H9 (cell line): ENCODE results near the gene SPATA20. TPM values are rescaled to one million over a fixed set of nuclear protein-coding genes. Genes with fewer than 3 reads are reported as not detected.

Source experiments
- DNase-seq: peaks from one replicate; pipeline ENCODE4 v3.0.0-alpha.2; 2017
- H2AFZ ChIP-seq: one replicate; pipeline ENCODE4 v1.6.1; 2013; ENCODE audit warnings: mild to moderate bottlenecking, low read length, control low read depth, moderate library complexity
- H2AK5ac ChIP-seq: 2 replicates; pipeline ENCODE4 v1.6.1; 2013; ENCODE audit warnings: low read length, control low read depth, mixed read lengths; ENCODE audit not compliant: insufficient read length
- H2BK120ac ChIP-seq: one replicate; pipeline ENCODE4 v1.6.1; 2013; ENCODE audit warnings: low read depth, mild to moderate bottlenecking, low read length, control low read depth, inconsistent platforms; ENCODE audit not compliant: poor library complexity, severe bottlenecking
- H2BK12ac ChIP-seq: 2 replicates; pipeline ENCODE4 v1.6.1; 2013; ENCODE audit warnings: low read length, control low read depth, mixed read lengths, low read depth; ENCODE audit not compliant: insufficient read length
- H2BK15ac ChIP-seq: 2 replicates; pipeline ENCODE4 v1.6.1; 2013; ENCODE audit warnings: low read depth, low read length, control low read depth
- H2BK20ac ChIP-seq: one replicate; pipeline ENCODE4 v1.6.1; 2013; ENCODE audit warnings: low read depth, mild to moderate bottlenecking, low read length, control low read depth, inconsistent platforms; ENCODE audit not compliant: poor library complexity, severe bottlenecking
- H2BK5ac ChIP-seq: 2 replicates; pipeline ENCODE4 v1.6.1; 2013; ENCODE audit warnings: low read length, control low read depth, mixed read lengths; ENCODE audit not compliant: insufficient read length
- H3K14ac ChIP-seq: 2 replicates; pipeline ENCODE4 v1.6.1; 2013; ENCODE audit warnings: low read length, control low read depth; ENCODE audit not compliant: insufficient read depth
- H3K18ac ChIP-seq: 2 replicates; pipeline ENCODE4 v1.6.1; 2013; ENCODE audit warnings: low read depth, mild to moderate bottlenecking, mixed read lengths, low read length, control low read depth; ENCODE audit not compliant: insufficient read length
- H3K23ac ChIP-seq: 2 replicates; pipeline ENCODE4 v1.6.1; 2013; ENCODE audit warnings: low read length, control low read depth, mixed read lengths, low read depth; ENCODE audit not compliant: insufficient read length
- H3K23me2 ChIP-seq: 2 replicates; pipeline ENCODE4 v1.6.1; 2013; ENCODE audit warnings: low read depth, mild to moderate bottlenecking, mixed read lengths, low read length, control low read depth; ENCODE audit not compliant: insufficient read length, poor library complexity, severe bottlenecking
- H3K27ac ChIP-seq: 2 replicates; pipeline ENCODE4 v1.5.1; 2013; ENCODE audit warnings: low read length, control low read depth, mixed read lengths, low read depth; ENCODE audit not compliant: insufficient read length
- H3K27me3 ChIP-seq: 2 replicates; pipeline ENCODE4 v1.6.1; 2013; ENCODE audit warnings: low read length, control low read depth, inconsistent platforms; ENCODE audit not compliant: insufficient read depth
- H3K4ac ChIP-seq: 2 replicates; pipeline ENCODE4 v1.6.1; 2013; ENCODE audit warnings: low read depth, mild to moderate bottlenecking, control low read depth, inconsistent platforms, low read length, moderate library complexity
- H3K4me1 ChIP-seq: 2 replicates; pipeline ENCODE4 v1.6.1; 2013; ENCODE audit warnings: low read length, control low read depth, inconsistent platforms; ENCODE audit not compliant: insufficient read depth
- H3K4me2 ChIP-seq: 2 replicates; pipeline ENCODE4 v1.6.1; 2013; ENCODE audit warnings: low read length, control low read depth, mixed read lengths; ENCODE audit not compliant: insufficient read length, insufficient read depth
- H3K56ac ChIP-seq: 2 replicates; pipeline ENCODE4 v1.6.1; 2013; ENCODE audit warnings: low read depth, mild to moderate bottlenecking, mixed read lengths, low read length, control low read depth; ENCODE audit not compliant: insufficient read length
- H3K79me1 ChIP-seq: 2 replicates; pipeline ENCODE4 v1.6.1; 2013; ENCODE audit warnings: low read depth, mild to moderate bottlenecking, moderate library complexity, low read length, control low read depth, inconsistent platforms; ENCODE audit not compliant: insufficient read depth, poor library complexity, severe bottlenecking
- H3K79me2 ChIP-seq: 2 replicates; pipeline ENCODE4 v1.6.1; 2013; ENCODE audit warnings: low read length, control low read depth, inconsistent platforms; ENCODE audit not compliant: insufficient read depth
- H3K9ac ChIP-seq: 2 replicates; pipeline ENCODE4 v1.6.1; 2013; ENCODE audit warnings: low read length, control low read depth, mixed read lengths; ENCODE audit not compliant: insufficient read length; ENCODE audit errors: extremely low read depth
- H3K9me3 ChIP-seq: one replicate; pipeline ENCODE4 v1.6.1; 2013; ENCODE audit warnings: low read depth, low read length, inconsistent platforms; ENCODE audit not compliant: control insufficient read depth
- H3T11ph ChIP-seq: one replicate; pipeline ENCODE4 v1.6.1; 2013; ENCODE audit warnings: mild to moderate bottlenecking, low read length, control low read depth, inconsistent platforms
- H4K20me1 ChIP-seq: one replicate; pipeline ENCODE4 v1.6.1; 2013; ENCODE audit not compliant: control insufficient read depth, insufficient read length, insufficient read depth
- H4K5ac ChIP-seq: 2 replicates; pipeline ENCODE4 v1.6.1; 2013; ENCODE audit warnings: low read depth, mild to moderate bottlenecking, mixed read lengths, low read length, control low read depth; ENCODE audit not compliant: insufficient read length
- H4K8ac ChIP-seq: replicated peaks from 2 replicates; pipeline ENCODE4 v1.6.1; 2013; ENCODE audit warnings: low read length, control low read depth, mixed read lengths, low read depth; ENCODE audit not compliant: insufficient read length
- H4K91ac ChIP-seq: 2 replicates; pipeline ENCODE4 v1.6.1; 2013; ENCODE audit warnings: low read depth, mild to moderate bottlenecking, moderate library complexity, mixed read lengths, low read length, control low read depth; ENCODE audit not compliant: insufficient read length
- H3K27ac Mint-ChIP-seq, 3 experiments: 2 replicates in 2 of 3; 3 replicates in 1 of 3; pipeline ENCODE4 v1.8.0; 2020 to 2021; ENCODE audit warnings: mixed read lengths in 3 of 3, mild to moderate bottlenecking in 1 of 3, moderate library complexity in 1 of 3
- H3K27me3 Mint-ChIP-seq: 2 replicates; pipeline ENCODE4 v1.8.0; 2021; ENCODE audit warnings: low read depth, mild to moderate bottlenecking, moderate library complexity, mixed read lengths
- H3K36me3 Mint-ChIP-seq, 3 experiments: 2 replicates in 2 of 3; 3 replicates in 1 of 3; pipeline ENCODE4 v1.8.0; 2020 to 2021; ENCODE audit warnings: low read depth in 3 of 3, mixed read lengths in 3 of 3; ENCODE audit not compliant: insufficient read depth in 1 of 3
- H3K4me1 Mint-ChIP-seq, 2 experiments: 2 replicates each; pipeline ENCODE4 v1.8.0; 2020; ENCODE audit warnings: mixed read lengths in 2 of 2
- H3K4me3 Mint-ChIP-seq, 2 experiments: 2 replicates in 1 of 2; 3 replicates in 1 of 2; pipeline ENCODE4 v1.8.0; 2020 to 2021; ENCODE audit warnings: mild to moderate bottlenecking in 2 of 2, mixed read lengths in 2 of 2, moderate library complexity in 1 of 2
- H3K9me3 Mint-ChIP-seq, 2 experiments: 2 replicates in 1 of 2; 3 replicates in 1 of 2; pipeline ENCODE4 v1.8.0; 2020; ENCODE audit warnings: mild to moderate bottlenecking in 2 of 2, mixed read lengths in 2 of 2, moderate library complexity in 1 of 2
- CTCF ChIP-seq: fragments of 200-600 bp; sonication (generic); conservative IDR thresholded peaks from 3 replicates; pipeline ENCODE4 v1.8.0; 2021; ENCODE audit warnings: antibody characterized with exemption, mild to moderate bottlenecking
- WGBS: extraction: QIAGEN DNeasy Blood & Tissue Kit; methylation state at CpG from one replicate; pipeline ENCODE4 v1.1.7; 2013; ENCODE audit warnings: missing lambda C conversion rate, low lambda C conversion rate, mixed read lengths; ENCODE audit not compliant: insufficient read length; ENCODE audit errors: extremely low coverage; 5-methylcytosine and 5-hydroxymethylcytosine counted together
- total RNA-seq: library from RNA; stranded (reverse); gene quantifications from 2 replicates; pipeline ENCODE4 v1.2.1, GENCODE V29; 2021

Gene SPATA20
- total RNA-seq, 1 experiment from 2014 or later: 23.9 TPM

- H2BK15ac ChIP-seq: no peak overlapping the region
- no peak overlapping the region for H3K18ac ChIP-seq
- Mint-ChIP-seq H3K4me1 (peaks cover 20 to 32% of the 10 kb centered on the region in 2 experiments), H3K27me3 (peaks cover 16% of the 10 kb centered on the region), H3K36me3 (no peaks in the 10 kb centered on the region), H3K9me3 (no peaks in the 10 kb centered on the region; a peak in 2 of 5 replicates), H3K4me3 (peak overlapping the region; percentile 85 to 94), H3K27ac (peak overlapping the region; percentile 45 to 83 (median 77); a peak in 6 of 7 replicates)
- H3K9ac ChIP-seq: peak overlapping the region; percentile 47
- H3K14ac ChIP-seq: peak overlapping the region; percentile 62; the same call in 1 of the 2 replicates
- H3K23me2 ChIP-seq: peaks cover 5% of the 10 kb centered on the region
- H4K8ac ChIP-seq: no peak overlapping the region
- H4K91ac ChIP-seq: no peak overlapping the region
- H3K4me1 ChIP-seq: peaks cover 2% of the 10 kb centered on the region; the same call in 1 of the 2 replicates
- no peak overlapping the region for H3K4ac ChIP-seq
- no peak overlapping the region for H3T11ph ChIP-seq
- H3K9me3 ChIP-seq: no peaks in the 10 kb centered on the region
- no peak overlapping the region for H3K56ac ChIP-seq
- no peaks in the 10 kb centered on the region for H3K79me1 ChIP-seq
- H2BK5ac ChIP-seq: no peak overlapping the region
- H3K27ac ChIP-seq: no peak overlapping the region
- H3K4me2 ChIP-seq: peak overlapping the region; percentile 84
- H3K79me2 ChIP-seq: no peaks in the 10 kb centered on the region
- no peak overlapping the region for H2BK12ac ChIP-seq
- TF ChIP-seq CTCF: no peak
- no peak overlapping the region for H2BK20ac ChIP-seq
- H3K27me3 ChIP-seq: no peaks in the 10 kb centered on the region; the same call in 1 of the 2 replicates
- no peak for DNase-seq
- no CpG with 5 or more reads among the region's 32 CpGs for WGBS
- no peak overlapping the region for H2BK120ac ChIP-seq
- no peaks in the 10 kb centered on the region for H4K20me1 ChIP-seq
- no peak overlapping the region for H3K23ac ChIP-seq
- no peak overlapping the region for H4K5ac ChIP-seq
- H2AK5ac ChIP-seq: no peak overlapping the region
- no peak overlapping the region for H2AFZ ChIP-seq
Measured at GRCh38 chr17:50508573-50509460, 38.2 kb upstream of the SPATA20 start.
